ENCODE results near the gene SIRT3. TPM values are rescaled to one million over a fixed set of nuclear protein-coding genes. Genes with fewer than 3 reads are reported as not detected.

Gene SIRT3
- total and polyA plus RNA-seq, 2 of the 13 experiments (the other 11 are each of a cell fraction or from before 2014, with no cell fraction given), result 15.1 to 18.2 TPM

DNA sequence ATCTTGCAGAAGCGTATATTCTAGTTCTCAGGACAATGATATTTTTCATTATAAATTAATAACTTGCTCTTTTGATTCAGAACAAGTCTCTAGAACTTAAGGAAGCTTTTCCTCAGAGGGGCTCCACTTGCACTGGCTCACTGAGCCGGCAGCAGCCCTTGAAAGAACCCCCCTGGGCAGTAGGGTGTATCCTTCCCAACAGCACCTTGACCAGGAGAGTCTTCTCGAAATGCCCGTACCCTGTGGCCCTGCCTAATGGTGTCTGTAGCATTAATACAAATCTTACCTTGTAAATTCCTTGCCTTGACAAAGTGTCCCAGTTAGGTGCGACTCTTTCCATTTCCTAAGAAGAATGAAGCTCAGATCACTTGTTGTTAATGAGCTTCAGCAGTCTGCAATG lies 14.1 kb upstream of the SIRT3 start:
- intact Hi-C loops (cut with micrococcal nuclease; ENCODE audit: unreplicated experiment), result no loop called here
- peaks cover 33 to 63% of the 10 kb centered on the region in 2 experiments; a peak in 4 of 5 replicates for H3K36me3 ChIP-seq (replicated peaks in 1 of 2; ENCODE audit: control insufficient read depth in 1 of 2, insufficient read depth in 2 of 2, low read length in 2 of 2)
- H3K4me2 ChIP-seq (ENCODE audit: low read depth, low read length), result no peak overlapping the region
- H3K79me2 ChIP-seq (ENCODE audit: insufficient read depth, low read length), result no peaks in the 10 kb centered on the region
- no TSS peak for BruUV-seq (replicated peaks)
- in situ Hi-C loops (cut with HindIII; ENCODE audit: extremely low pct_ligation_motif_present, low pct_unique_long_range_greater_than_20kb), result no loop called here
- no peak overlapping the region for H3K4me3 ChIP-seq (replicated peaks in 1 of 3; ENCODE audit: insufficient read depth in 1 of 3, low read depth in 2 of 3, low read length in 3 of 3)
- H3K9ac ChIP-seq (ENCODE audit: insufficient read depth, low read depth, low read length), result no peak overlapping the region
- H3K27me3 ChIP-seq (ENCODE audit: control insufficient read depth in 1 of 2, insufficient read depth in 2 of 2, low read length in 2 of 2), result no peaks in the 10 kb centered on the region
- no peak overlapping the region for H2AFZ ChIP-seq (ENCODE audit: low read length)
- H3K9me3 ChIP-seq (ENCODE audit: low read length), result no peaks in the 10 kb centered on the region
- no peak overlapping the region for H3K27ac ChIP-seq (ENCODE audit: extremely low read length, insufficient read depth, low read length)
- ATAC-seq, result no peak
- no peak for FAIRE-seq
- H3K4me1 ChIP-seq (ENCODE audit: insufficient read depth, low read length), result no peaks in the 10 kb centered on the region
- DNase-seq (ENCODE audit: low spot score), result no peak
- WGBS (ENCODE audit: low lambda C conversion rate), result 94% methylated on average over 5 of the region's 5 CpGs
- CTCF ChIA-PET (ENCODE audit: low intra/inter-chr PET ratio, low total read pairs), result no interaction called here
- POLR2A ChIA-PET, result interaction anchor here (1.0 to 1.2 kb wide), 4 partner anchors 11 to 106 kb away, joined by 3 to 4 read pairs (median 3); no protein-coding TSS in a partner anchor
- H4K20me1 ChIP-seq (ENCODE audit: insufficient read depth, low read length), result no peaks in the 10 kb centered on the region
- TF ChIP-seq ETV5 (CRISPR knock-in tag; IDR thresholded peaks at IDR 0.05; ENCODE audit: borderline replicate concordance) (no peak), ZNF781 (CRISPR knock-in tag; IDR thresholded peaks at IDR 0.05; ENCODE audit: borderline replicate concordance, not compliant biosample characterization) (no peak), NONO (IDR thresholded peaks at IDR 0.05) (no peak), NONO (CRISPR knock-in tag; conservative IDR thresholded peaks at IDR 0.05) (no peak), MEIS2 (CRISPR knock-in tag; IDR thresholded peaks at IDR 0.05) (no peak), BORCS8-MEF2B (CRISPR knock-in tag; IDR thresholded peaks at IDR 0.05) (no peak), HMGA1 (CRISPR knock-in tag; conservative IDR thresholded peaks at IDR 0.05) (no peak), ATF7-NPFF (CRISPR knock-in tag; IDR thresholded peaks at IDR 0.05; ENCODE audit: low read depth) (no peak)
- TF ChIP-seq, protein P1, sequence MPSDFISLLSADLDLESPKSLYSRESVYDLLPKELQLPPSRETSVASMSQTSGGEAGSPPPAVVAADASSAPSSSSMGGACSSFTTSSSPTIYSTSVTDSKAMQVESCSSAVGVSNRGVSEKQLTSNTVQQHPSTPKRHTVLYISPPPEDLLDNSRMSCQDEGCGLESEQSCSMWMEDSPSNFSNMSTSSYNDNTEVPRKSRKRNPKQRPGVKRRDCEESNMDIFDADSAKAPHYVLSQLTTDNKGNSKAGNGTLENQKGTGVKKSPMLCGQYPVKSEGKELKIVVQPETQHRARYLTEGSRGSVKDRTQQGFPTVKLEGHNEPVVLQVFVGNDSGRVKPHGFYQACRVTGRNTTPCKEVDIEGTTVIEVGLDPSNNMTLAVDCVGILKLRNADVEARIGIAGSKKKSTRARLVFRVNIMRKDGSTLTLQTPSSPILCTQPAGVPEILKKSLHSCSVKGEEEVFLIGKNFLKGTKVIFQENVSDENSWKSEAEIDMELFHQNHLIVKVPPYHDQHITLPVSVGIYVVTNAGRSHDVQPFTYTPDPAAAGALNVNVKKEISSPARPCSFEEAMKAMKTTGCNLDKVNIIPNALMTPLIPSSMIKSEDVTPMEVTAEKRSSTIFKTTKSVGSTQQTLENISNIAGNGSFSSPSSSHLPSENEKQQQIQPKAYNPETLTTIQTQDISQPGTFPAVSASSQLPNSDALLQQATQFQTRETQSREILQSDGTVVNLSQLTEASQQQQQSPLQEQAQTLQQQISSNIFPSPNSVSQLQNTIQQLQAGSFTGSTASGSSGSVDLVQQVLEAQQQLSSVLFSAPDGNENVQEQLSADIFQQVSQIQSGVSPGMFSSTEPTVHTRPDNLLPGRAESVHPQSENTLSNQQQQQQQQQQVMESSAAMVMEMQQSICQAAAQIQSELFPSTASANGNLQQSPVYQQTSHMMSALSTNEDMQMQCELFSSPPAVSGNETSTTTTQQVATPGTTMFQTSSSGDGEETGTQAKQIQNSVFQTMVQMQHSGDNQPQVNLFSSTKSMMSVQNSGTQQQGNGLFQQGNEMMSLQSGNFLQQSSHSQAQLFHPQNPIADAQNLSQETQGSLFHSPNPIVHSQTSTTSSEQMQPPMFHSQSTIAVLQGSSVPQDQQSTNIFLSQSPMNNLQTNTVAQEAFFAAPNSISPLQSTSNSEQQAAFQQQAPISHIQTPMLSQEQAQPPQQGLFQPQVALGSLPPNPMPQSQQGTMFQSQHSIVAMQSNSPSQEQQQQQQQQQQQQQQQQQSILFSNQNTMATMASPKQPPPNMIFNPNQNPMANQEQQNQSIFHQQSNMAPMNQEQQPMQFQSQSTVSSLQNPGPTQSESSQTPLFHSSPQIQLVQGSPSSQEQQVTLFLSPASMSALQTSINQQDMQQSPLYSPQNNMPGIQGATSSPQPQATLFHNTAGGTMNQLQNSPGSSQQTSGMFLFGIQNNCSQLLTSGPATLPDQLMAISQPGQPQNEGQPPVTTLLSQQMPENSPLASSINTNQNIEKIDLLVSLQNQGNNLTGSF (CRISPR knock-in tag; IDR thresholded peaks at IDR 0.05), result no peak
- TF ChIP-seq, protein P2, sequence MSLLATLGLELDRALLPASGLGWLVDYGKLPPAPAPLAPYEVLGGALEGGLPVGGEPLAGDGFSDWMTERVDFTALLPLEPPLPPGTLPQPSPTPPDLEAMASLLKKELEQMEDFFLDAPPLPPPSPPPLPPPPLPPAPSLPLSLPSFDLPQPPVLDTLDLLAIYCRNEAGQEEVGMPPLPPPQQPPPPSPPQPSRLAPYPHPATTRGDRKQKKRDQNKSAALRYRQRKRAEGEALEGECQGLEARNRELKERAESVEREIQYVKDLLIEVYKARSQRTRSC (CRISPR knock-in tag; IDR thresholded peaks at IDR 0.05; ENCODE audit: low read depth), result no peak
- TF ChIP-seq, protein P3, sequence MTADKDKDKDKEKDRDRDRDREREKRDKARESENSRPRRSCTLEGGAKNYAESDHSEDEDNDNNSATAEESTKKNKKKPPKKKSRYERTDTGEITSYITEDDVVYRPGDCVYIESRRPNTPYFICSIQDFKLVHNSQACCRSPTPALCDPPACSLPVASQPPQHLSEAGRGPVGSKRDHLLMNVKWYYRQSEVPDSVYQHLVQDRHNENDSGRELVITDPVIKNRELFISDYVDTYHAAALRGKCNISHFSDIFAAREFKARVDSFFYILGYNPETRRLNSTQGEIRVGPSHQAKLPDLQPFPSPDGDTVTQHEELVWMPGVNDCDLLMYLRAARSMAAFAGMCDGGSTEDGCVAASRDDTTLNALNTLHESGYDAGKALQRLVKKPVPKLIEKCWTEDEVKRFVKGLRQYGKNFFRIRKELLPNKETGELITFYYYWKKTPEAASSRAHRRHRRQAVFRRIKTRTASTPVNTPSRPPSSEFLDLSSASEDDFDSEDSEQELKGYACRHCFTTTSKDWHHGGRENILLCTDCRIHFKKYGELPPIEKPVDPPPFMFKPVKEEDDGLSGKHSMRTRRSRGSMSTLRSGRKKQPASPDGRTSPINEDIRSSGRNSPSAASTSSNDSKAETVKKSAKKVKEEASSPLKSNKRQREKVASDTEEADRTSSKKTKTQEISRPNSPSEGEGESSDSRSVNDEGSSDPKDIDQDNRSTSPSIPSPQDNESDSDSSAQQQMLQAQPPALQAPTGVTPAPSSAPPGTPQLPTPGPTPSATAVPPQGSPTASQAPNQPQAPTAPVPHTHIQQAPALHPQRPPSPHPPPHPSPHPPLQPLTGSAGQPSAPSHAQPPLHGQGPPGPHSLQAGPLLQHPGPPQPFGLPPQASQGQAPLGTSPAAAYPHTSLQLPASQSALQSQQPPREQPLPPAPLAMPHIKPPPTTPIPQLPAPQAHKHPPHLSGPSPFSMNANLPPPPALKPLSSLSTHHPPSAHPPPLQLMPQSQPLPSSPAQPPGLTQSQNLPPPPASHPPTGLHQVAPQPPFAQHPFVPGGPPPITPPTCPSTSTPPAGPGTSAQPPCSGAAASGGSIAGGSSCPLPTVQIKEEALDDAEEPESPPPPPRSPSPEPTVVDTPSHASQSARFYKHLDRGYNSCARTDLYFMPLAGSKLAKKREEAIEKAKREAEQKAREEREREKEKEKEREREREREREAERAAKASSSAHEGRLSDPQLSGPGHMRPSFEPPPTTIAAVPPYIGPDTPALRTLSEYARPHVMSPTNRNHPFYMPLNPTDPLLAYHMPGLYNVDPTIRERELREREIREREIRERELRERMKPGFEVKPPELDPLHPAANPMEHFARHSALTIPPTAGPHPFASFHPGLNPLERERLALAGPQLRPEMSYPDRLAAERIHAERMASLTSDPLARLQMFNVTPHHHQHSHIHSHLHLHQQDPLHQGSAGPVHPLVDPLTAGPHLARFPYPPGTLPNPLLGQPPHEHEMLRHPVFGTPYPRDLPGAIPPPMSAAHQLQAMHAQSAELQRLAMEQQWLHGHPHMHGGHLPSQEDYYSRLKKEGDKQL (CRISPR knock-in tag; IDR thresholded peaks at IDR 0.05; ENCODE audit: low read depth), result no peak
